ENCODE results near the gene TTC7B. TPM values are rescaled to one million over a fixed set of nuclear protein-coding genes. Genes with fewer than 3 reads are reported as not detected.

The TTC7B gene
- total and polyA plus RNA-seq, 10 of the 15 experiments (the other 5 are each of a cell fraction or from before 2014, with no cell fraction given) = under 0.01 to 1.1 (median 0.26) TPM; not detected in 2

GRCh38 chr14:90483571-90483974 lies 332.7 kb downstream of the TTC7B start (continued):
- TF ChIP-seq TBL1XR1 (IDR thresholded peaks at IDR 0.05; ENCODE audit: low read depth, low read length) (no peak), TCF7 (IDR thresholded peaks at IDR 0.05; ENCODE audit: borderline replicate concordance) (no peak)

- in situ Hi-C loops (cut with MboI) = no loop called here
- 45% methylated on average over 1 of the region's 2 CpGs for WGBS (ENCODE audit: insufficient coverage, insufficient replicate concordance, low lambda C conversion rate, missing lambda C conversion rate)
These were observed 333.1 kb downstream of the TTC7B start for GRCh38 chr14:90483117-90483516.

More at GRCh38 chr14:90483117-90483516, 333.1 kb downstream of the TTC7B start:
- H3K4me3 ChIP-seq = no peak overlapping the region
- FAIRE-seq (no peak), ATAC-seq (no peak), DNase-seq (ENCODE audit: low read depth, low spot score) (no peak)
- H3K36me3 ChIP-seq (ENCODE audit: control insufficient read depth in 2 of 2, insufficient read depth in 2 of 2, low read length in 1 of 2) = no peaks in the 10 kb centered on the region
- POLR2A ChIA-PET = interaction anchor here (1.2 kb wide), 1 partner anchor 15 kb away, joined by 3 read pairs; no protein-coding TSS in a partner anchor
- H3K4me2 ChIP-seq (ENCODE audit: control insufficient read depth, insufficient read depth) = no peak overlapping the region
- H3K9ac ChIP-seq (ENCODE audit: control insufficient read depth, insufficient read depth, low read length) = no peak overlapping the region
- intact Hi-C loops (cut with micrococcal nuclease; ENCODE audit: unreplicated experiment) = no loop called here
- H3K4me1 ChIP-seq (ENCODE audit: control insufficient read depth, insufficient read depth, low read length) = no peaks in the 10 kb centered on the region
- SMC1A ChIA-PET (ENCODE audit: uncharacterized antibody, unreplicated experiment) = no interaction called here
- H4K20me1 ChIP-seq (ENCODE audit: control insufficient read depth, insufficient read depth) = no peaks in the 10 kb centered on the region
- no peak overlapping the region for H3K27ac ChIP-seq (ENCODE audit: control insufficient read depth, insufficient read depth)
- H3K79me2 ChIP-seq (ENCODE audit: control insufficient read depth, insufficient read depth, low read length) = no peaks in the 10 kb centered on the region
- BruUV-seq (replicated peaks) = no TSS peak
- H3K9me3 ChIP-seq (replicated peaks; ENCODE audit: control insufficient read depth, insufficient read depth, low read length) = no peaks in the 10 kb centered on the region
- H2AFZ ChIP-seq (ENCODE audit: control insufficient read depth, low read depth, low read length) = no peak overlapping the region
- peaks cover 0 to 1% of the 10 kb centered on the region in 2 experiments; a peak in 2 of 4 replicates for H3K27me3 ChIP-seq (replicated peaks in 1 of 2; ENCODE audit: control insufficient read depth in 2 of 2, insufficient read depth in 2 of 2, low read length in 1 of 2)
- CTCF ChIA-PET = no interaction called here
- RAD21 ChIA-PET (ENCODE audit: unreplicated experiment) = no interaction called here
- TF ChIP-seq ZNF24 (IDR thresholded peaks at IDR 0.05) = no peak
- TF ChIP-seq PBX3 (IDR thresholded peaks at IDR 0.05; ENCODE audit: insufficient replicate concordance, low read depth, low read length) = no peak
